ENCODE data around the gene ASGR2.

ASGR2 gene

DNA sequence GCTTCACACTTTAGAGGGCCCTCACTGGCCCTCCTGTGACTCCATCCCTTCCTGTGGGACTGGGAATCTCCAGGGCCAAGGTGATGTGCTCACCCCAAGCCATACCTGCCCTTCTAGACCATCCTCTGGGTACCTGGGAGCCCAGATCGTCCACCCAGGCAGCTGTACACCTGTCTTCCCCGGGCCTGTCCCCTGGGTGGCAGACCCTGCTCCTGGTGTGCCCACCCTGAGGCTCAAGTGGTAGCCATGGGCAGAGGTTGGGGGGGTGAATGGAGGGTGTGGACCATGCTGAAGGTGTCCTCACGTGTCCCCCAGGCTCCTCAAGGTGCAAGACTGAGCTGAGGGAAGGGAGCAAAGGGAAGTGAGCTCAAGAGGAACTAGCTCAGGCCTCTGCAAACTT, 43.9 kb downstream of the ASGR2 start:
- DNase-seq (ENCODE audit: low read depth) = no peak
- H3K4me3 ChIP-seq (ENCODE audit: low read depth, low read length) = no peak overlapping the region
- TF ChIP-seq, protein P1, sequence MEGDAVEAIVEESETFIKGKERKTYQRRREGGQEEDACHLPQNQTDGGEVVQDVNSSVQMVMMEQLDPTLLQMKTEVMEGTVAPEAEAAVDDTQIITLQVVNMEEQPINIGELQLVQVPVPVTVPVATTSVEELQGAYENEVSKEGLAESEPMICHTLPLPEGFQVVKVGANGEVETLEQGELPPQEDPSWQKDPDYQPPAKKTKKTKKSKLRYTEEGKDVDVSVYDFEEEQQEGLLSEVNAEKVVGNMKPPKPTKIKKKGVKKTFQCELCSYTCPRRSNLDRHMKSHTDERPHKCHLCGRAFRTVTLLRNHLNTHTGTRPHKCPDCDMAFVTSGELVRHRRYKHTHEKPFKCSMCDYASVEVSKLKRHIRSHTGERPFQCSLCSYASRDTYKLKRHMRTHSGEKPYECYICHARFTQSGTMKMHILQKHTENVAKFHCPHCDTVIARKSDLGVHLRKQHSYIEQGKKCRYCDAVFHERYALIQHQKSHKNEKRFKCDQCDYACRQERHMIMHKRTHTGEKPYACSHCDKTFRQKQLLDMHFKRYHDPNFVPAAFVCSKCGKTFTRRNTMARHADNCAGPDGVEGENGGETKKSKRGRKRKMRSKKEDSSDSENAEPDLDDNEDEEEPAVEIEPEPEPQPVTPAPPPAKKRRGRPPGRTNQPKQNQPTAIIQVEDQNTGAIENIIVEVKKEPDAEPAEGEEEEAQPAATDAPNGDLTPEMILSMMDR (IDR thresholded peaks at IDR 0.05; ENCODE audit: insufficient read depth, low read depth, low read length, missing control alignments) = no peak

DNA sequence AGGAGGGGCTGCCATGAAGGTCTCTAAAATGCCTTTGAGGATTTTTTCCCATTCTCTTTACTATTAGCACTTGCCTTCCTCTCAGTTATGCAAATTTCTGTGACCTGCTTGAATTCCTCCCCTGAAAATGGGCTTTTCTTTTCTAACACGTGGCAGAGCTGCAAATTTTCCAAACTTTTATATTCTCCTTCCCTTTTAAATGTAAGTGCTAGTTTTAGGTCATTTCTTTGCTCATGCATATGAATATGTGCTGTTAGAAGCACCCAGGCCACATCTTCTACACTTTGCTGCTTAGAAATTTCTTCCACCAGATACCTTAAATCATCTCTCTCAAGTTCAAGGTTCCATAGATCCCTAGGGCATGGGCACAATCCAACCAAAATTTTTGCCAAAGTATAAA, 46.4 kb downstream of the ASGR2 start:
- TF ChIP-seq, protein P1 (IDR thresholded peaks at IDR 0.05; ENCODE audit: insufficient read depth, low read depth, low read length, missing control alignments) = no peak
- DNase-seq (ENCODE audit: low read depth) = no peak
- H3K4me3 ChIP-seq (ENCODE audit: low read depth, low read length) = no peak overlapping the region

DNA sequence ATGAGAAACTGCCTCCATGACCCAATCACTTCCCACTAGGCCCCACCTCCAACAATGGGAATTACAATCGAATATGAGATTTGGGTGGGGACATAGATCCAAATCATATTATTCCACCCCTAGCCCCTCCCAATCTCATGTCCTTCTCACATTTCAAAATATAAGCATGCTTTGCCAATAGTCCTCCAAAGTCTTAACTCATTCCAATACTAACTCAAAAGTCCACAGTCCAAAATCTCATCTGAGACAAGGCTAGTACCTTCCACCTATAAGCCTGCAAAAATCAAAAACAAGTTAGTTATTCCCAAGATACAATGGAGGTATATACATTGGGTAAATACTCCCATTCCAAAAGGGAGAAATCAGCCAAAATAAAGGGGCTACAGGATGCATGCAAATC, 47.4 kb downstream of the ASGR2 start:
- TF ChIP-seq, protein P1 (IDR thresholded peaks at IDR 0.05; ENCODE audit: insufficient read depth, low read depth, low read length, missing control alignments) = no peak
- no peak for DNase-seq (ENCODE audit: low read depth)
- H3K4me3 ChIP-seq (ENCODE audit: low read depth, low read length) = no peak overlapping the region

DNA sequence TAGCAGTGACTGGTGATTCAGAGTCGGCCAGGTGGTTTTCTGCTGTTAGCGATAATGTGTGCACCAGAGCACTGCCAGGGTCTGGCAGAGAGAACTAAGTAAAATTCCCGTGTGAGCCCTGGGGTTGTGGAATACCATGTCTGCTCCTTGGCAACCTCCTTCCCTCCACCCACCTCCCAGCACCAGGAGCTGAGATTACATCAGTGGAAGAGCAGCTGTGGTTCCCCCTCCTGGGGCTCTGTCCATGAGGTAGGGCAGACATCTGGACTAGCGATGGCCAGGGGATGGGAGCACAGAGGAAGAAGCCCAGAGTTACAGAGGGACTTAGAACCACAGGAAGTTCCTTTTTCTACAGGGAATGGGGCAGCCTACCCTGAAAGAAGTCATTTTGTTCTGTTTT, 50.4 kb downstream of the ASGR2 start:
- TF ChIP-seq, protein P1 (IDR thresholded peaks at IDR 0.05; ENCODE audit: insufficient read depth, low read depth, low read length, missing control alignments) = no peak
- DNase-seq (ENCODE audit: low read depth) = no peak
- H3K4me3 ChIP-seq (ENCODE audit: low read depth, low read length) = no peak overlapping the region

DNA sequence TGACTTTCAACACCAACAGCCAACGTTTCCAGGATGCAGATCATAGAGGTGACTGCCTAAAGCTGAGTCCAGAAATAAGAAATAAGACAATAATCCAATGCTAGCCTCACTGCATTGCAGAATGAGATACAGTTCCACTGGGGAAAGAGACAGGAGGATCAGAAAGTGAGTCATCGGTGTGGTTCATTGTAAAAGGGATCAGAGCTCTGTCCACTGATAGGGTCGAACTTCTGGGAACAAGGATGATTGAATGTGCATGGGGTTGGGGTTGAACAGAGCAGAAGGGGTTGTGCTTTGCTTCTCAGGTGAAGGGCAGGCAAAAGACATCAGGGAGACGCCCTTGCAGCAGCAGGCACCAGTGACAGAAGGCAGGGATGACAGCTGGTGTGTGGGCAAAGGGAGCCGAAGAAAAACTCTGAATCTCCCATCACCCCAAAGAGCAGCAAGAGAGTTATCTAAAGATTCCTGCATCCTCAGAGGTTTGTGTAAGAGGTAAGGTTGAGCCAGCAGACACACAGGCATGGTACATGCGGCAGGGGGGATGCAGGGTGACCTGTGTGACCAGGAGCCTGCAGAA, 51.0 kb downstream of the ASGR2 start:
- H3K4me3 ChIP-seq (ENCODE audit: low read depth, low read length) = no peak overlapping the region
- DNase-seq (ENCODE audit: low read depth) = no peak
- TF ChIP-seq, protein P1 (IDR thresholded peaks at IDR 0.05; ENCODE audit: insufficient read depth, low read depth, low read length, missing control alignments) = no peak

DNA sequence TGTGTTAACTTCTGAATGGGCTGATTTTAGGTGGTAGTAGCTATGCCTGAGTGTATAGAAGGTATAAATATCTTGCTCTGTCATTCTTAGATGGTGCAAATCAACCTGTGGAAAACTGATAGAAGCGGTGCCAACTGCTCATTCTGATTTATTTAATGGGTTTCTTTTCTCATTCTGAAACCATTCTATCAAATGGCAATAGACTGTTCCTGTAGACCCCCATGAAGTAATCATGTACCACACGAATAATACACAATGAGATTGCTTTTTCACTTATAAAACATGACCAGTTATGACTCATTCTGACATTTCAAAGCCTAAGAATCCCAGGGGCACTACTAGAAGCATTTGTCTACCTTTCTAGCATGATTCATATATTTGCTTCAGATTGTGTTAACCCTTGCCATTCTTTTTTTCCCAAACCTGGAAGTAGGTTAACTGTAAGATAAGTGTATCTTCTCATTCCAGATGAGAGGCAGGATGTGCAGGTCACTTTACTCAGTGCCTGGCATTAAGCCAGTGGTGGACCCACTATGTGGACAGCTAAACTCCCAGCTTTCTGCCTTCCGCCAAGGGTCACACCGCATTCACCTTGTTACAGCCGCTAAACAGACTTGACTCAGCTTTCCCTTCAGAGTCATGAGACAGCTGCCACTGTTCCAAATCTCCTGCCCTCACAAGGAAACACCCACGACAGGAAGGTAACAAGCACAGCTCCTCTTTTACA, 54.3 kb downstream of the ASGR2 start:
- TF ChIP-seq, protein P1 (IDR thresholded peaks at IDR 0.05; ENCODE audit: insufficient read depth, low read depth, low read length, missing control alignments) = no peak
- DNase-seq (ENCODE audit: low read depth) = no peak
- H3K4me3 ChIP-seq (ENCODE audit: low read depth, low read length) = no peak overlapping the region
